HL-60 (cell line): ENCODE results near the gene KCTD19.

Experiments
- DNase-seq, 2 experiments: peaks; one replicate each; pipeline ENCODE4 v3.0.0-alpha.2; 2010 to 2020; ENCODE audit warnings: low read depth in 1 of 2, low spot score in 1 of 2
- H3K27ac ChIP-seq: fragments of 250-450 bp; sonication (Bioruptor Pico); replicated peaks from 2 replicates; pipeline ENCODE4 v1.5.1; 2020; ENCODE audit warnings: mild to moderate bottlenecking, moderate library complexity
- H3K27me3 ChIP-seq: fragments of 250-450 bp; sonication (Bioruptor Pico); 2 replicates; pipeline ENCODE4 v1.5.1; 2021; ENCODE audit warnings: mild to moderate bottlenecking, moderate library complexity; ENCODE audit not compliant: insufficient read depth, poor library complexity, severe bottlenecking
- H3K4me3 ChIP-seq: replicated peaks from 2 replicates; pipeline ENCODE4 v1.5.1; 2011; ENCODE audit warnings: mild to moderate bottlenecking, control low read depth, low read length; ENCODE audit not compliant: insufficient read depth
- GABPA ChIP-seq: IDR thresholded peaks from 2 replicates; pipeline ENCODE4 v1.6.1; 2012; ENCODE audit warnings: low read depth
- POLR2AphosphoS5 ChIP-seq: IDR thresholded peaks from 2 replicates; pipeline ENCODE4 v1.6.1; 2012; ENCODE audit warnings: low read depth
- SPI1 ChIP-seq: IDR thresholded peaks from 2 replicates; pipeline ENCODE4 v1.6.1; 2012; ENCODE audit warnings: low read depth, mild to moderate bottlenecking, borderline replicate concordance
- TF ChIP-seq, protein P1 (sequence below): IDR thresholded peaks from one replicate; pipeline ENCODE4 v1.5.1; 2011; ENCODE audit warnings: low read length, control low read depth, inconsistent platforms; ENCODE audit not compliant: insufficient read depth
- TF ChIP-seq, protein P2 (sequence below): IDR thresholded peaks from 2 replicates; pipeline ENCODE4 v1.6.1; 2012; ENCODE audit warnings: low read depth; ENCODE audit not compliant: insufficient replicate concordance

Gene KCTD19

DNA sequence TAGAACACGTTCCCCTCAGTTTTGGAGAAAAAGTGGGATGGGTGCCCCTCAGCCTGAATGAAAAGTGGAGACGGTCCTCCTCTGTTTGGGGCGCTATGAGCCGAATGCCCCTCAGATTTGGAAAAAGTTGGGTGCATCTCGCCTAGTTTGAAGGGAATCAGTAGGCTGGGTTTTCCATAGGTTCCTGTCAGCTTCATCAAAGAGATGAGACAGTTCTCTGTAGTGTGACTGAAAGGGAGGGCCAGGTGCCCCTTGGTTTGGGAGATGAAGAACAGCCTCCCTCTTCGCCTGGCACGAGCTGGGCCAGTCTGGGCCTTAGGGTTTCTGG, 78.5 kb downstream of the KCTD19 start:
- H3K27ac ChIP-seq = no peak overlapping the region
- no peak for DNase-seq
- TF ChIP-seq SPI1 (no peak), POLR2AphosphoS5 (no peak), GABPA (no peak)
- TF ChIP-seq, protein P1, sequence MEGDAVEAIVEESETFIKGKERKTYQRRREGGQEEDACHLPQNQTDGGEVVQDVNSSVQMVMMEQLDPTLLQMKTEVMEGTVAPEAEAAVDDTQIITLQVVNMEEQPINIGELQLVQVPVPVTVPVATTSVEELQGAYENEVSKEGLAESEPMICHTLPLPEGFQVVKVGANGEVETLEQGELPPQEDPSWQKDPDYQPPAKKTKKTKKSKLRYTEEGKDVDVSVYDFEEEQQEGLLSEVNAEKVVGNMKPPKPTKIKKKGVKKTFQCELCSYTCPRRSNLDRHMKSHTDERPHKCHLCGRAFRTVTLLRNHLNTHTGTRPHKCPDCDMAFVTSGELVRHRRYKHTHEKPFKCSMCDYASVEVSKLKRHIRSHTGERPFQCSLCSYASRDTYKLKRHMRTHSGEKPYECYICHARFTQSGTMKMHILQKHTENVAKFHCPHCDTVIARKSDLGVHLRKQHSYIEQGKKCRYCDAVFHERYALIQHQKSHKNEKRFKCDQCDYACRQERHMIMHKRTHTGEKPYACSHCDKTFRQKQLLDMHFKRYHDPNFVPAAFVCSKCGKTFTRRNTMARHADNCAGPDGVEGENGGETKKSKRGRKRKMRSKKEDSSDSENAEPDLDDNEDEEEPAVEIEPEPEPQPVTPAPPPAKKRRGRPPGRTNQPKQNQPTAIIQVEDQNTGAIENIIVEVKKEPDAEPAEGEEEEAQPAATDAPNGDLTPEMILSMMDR = no peak
- TF ChIP-seq, protein P2, sequence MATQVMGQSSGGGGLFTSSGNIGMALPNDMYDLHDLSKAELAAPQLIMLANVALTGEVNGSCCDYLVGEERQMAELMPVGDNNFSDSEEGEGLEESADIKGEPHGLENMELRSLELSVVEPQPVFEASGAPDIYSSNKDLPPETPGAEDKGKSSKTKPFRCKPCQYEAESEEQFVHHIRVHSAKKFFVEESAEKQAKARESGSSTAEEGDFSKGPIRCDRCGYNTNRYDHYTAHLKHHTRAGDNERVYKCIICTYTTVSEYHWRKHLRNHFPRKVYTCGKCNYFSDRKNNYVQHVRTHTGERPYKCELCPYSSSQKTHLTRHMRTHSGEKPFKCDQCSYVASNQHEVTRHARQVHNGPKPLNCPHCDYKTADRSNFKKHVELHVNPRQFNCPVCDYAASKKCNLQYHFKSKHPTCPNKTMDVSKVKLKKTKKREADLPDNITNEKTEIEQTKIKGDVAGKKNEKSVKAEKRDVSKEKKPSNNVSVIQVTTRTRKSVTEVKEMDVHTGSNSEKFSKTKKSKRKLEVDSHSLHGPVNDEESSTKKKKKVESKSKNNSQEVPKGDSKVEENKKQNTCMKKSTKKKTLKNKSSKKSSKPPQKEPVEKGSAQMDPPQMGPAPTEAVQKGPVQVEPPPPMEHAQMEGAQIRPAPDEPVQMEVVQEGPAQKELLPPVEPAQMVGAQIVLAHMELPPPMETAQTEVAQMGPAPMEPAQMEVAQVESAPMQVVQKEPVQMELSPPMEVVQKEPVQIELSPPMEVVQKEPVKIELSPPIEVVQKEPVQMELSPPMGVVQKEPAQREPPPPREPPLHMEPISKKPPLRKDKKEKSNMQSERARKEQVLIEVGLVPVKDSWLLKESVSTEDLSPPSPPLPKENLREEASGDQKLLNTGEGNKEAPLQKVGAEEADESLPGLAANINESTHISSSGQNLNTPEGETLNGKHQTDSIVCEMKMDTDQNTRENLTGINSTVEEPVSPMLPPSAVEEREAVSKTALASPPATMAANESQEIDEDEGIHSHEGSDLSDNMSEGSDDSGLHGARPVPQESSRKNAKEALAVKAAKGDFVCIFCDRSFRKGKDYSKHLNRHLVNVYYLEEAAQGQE = no peak
- H3K4me3 ChIP-seq = peak overlapping the region; percentile 43
- H3K27me3 ChIP-seq = peaks cover 21% of the 10 kb centered on the region

DNA sequence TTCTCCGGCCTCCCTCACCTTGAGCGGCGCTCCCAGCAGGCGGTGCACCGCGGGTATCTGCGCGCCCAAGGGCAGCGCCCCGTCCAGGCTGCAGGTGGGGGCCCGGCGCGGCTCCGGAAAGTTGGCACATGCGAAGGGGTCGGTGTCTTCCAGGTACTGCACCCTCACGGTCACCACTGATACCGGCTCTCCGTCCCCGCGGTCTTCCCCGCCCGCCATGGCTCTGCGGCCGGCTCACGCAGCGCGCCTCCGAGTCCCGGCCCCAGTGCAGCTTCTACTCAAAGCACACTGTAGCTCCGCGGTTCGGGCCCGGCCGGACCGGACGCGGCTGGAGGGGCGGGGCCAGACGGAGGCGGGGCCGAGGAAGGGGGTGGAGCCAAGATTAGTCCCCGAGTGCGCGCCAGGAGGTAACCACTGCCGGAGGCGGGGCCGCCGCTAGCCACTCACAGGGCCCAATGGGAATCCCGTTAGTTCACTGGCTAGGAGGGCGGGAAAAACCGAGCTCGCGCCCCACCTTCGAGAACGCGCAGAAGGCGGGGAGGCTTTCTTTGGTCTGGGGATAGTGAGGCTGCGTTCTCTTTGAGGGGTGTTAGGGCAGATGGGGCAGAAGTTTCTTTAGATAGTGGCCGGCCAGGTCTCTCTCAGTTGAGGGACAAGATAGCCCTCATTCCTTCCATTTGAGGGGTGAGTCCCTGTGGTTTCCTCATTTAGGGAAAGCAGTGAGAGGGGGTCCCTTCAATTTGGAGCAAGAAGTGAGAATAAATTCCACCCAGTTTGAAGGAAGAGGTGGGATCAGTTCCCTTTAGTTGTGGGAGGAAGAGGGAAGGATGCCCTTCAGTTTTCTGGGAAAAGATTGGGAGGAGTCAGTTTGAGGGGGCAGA, 79.1 kb downstream of the KCTD19 start, which contains the start of gene FHOD1:
TSS of gene FHOD1 (minus strand) at position 290 of the 881 bp plus-strand sequence. CDS start at position 219, 71 bp downstream.
- peaks cover 21% of the 10 kb centered on the region for H3K27me3 ChIP-seq
- DNase-seq = peak; percentile 86 to 96
- H3K4me3 ChIP-seq = peak within 1 kb of the TSS; percentile 73
- TF ChIP-seq POLR2AphosphoS5 (no peak), GABPA (no peak), SPI1 (no peak)
- TF ChIP-seq, protein P1 = no peak
- TF ChIP-seq, protein P2 = no peak
- peak within 1 kb of the TSS; percentile 17; the same call in 1 of the 2 replicates for H3K27ac ChIP-seq

DNA sequence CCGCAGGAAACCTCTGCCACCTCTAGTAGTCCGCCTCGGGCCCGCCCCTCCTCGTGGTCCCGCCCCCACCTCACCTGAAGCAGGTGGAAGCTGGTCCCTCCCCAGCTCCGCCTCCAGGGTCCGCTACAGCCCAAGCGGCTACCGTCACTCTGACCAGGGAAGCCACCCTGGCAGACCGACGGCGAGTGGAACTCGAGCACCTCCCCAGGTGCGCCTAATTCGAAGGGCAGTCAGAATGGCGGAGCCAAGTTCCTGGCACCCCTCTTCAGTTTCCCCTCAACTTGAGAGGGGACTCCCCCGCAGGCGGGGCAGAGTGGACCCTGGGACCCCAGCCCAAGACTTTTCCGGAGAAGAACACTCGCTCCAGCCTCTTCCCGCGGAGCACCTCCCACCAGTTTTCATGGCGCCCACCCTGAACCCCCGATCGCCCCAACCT, 79.8 kb downstream of the KCTD19 start:
- peak in 1 of 2 experiments; percentile 29 for DNase-seq

More for the DNA sequence above, 79.8 kb downstream of the KCTD19 start:
- H3K4me3 ChIP-seq = peak overlapping the region; percentile 73
- TF ChIP-seq, protein P1 = no peak
- TF ChIP-seq SPI1 = no peak
- H3K27ac ChIP-seq = peak overlapping the region; percentile 17; the same call in 1 of the 2 replicates
- H3K27me3 ChIP-seq = peaks cover 21% of the 10 kb centered on the region
